MM.1S (cell line): ENCODE measurements around the gene SLC25A33.

Experiments used
- DNase-seq: peaks from one replicate; pipeline ENCODE4 v3.0.0-alpha.2; 2015
- H2AFZ ChIP-seq: fragments of 300-600 bp; sonication (generic); 2 replicates; pipeline ENCODE4 v1.6.0; 2016; ENCODE audit warnings: antibody characterized with exemption, low read length
- H3F3A ChIP-seq: fragments of 300-600 bp; sonication (generic); 2 replicates; pipeline ENCODE4 v1.6.1; 2016; ENCODE audit warnings: mild to moderate bottlenecking, antibody characterized with exemption, low read length, moderate library complexity, mixed read lengths; ENCODE audit not compliant: insufficient read depth
- H3K27ac ChIP-seq: fragments of 300-600 bp; sonication (generic); 2 replicates; pipeline ENCODE4 v1.5.1; 2016; ENCODE audit warnings: mild to moderate bottlenecking, low read length
- H3K27me3 ChIP-seq: fragments of 300-600 bp; sonication (generic); replicated peaks from 2 replicates; pipeline ENCODE4 v1.6.0; 2016; ENCODE audit warnings: low read length; ENCODE audit not compliant: insufficient read depth
- H3K36me3 ChIP-seq: fragments of 300-600 bp; sonication (generic); replicated peaks from 2 replicates; pipeline ENCODE4 v1.6.1; 2016; ENCODE audit warnings: mild to moderate bottlenecking, low read length, mixed read lengths; ENCODE audit not compliant: insufficient read depth
- H3K4me1 ChIP-seq: fragments of 300-600 bp; sonication (generic); 2 replicates; pipeline ENCODE4 v1.6.1; 2016; ENCODE audit warnings: low read length, mixed read lengths
- H3K4me2 ChIP-seq: fragments of 300-600 bp; sonication (generic); 2 replicates; pipeline ENCODE4 v1.6.0; 2016; ENCODE audit warnings: low read depth, low read length
- H3K4me3 ChIP-seq: fragments of 300-600 bp; sonication (generic); 2 replicates; pipeline ENCODE4 v1.5.1; 2016; ENCODE audit warnings: low read length, mixed read lengths
- H3K79me2 ChIP-seq: fragments of 300-600 bp; sonication (generic); 2 replicates; pipeline ENCODE4 v1.6.1; 2016; ENCODE audit warnings: mixed run types, low read length, mixed read lengths
- H3K9ac ChIP-seq: fragments of 300-600 bp; sonication (generic); 2 replicates; pipeline ENCODE4 v1.6.1; 2016; ENCODE audit warnings: low read length, mixed read lengths
- H3K9me2 ChIP-seq: fragments of 300-600 bp; sonication (generic); replicated peaks from 2 replicates; pipeline ENCODE4 v1.6.1; 2016; ENCODE audit warnings: mild to moderate bottlenecking, low read length, mixed read lengths; ENCODE audit not compliant: insufficient read depth
- H3K9me3 ChIP-seq: fragments of 300-600 bp; sonication (generic); replicated peaks from 2 replicates; pipeline ENCODE4 v1.6.1; 2016; ENCODE audit warnings: mild to moderate bottlenecking, low read length, mixed read lengths; ENCODE audit not compliant: insufficient read depth
- H4K20me1 ChIP-seq: fragments of 300-600 bp; sonication (generic); 2 replicates; pipeline ENCODE4 v1.6.1; 2016; ENCODE audit warnings: mild to moderate bottlenecking, low read length, moderate library complexity, mixed read lengths; ENCODE audit not compliant: insufficient read depth
- CTCF ChIP-seq: fragments of 300-600 bp; sonication (generic); IDR thresholded peaks from 2 replicates; pipeline ENCODE4 v1.5.1; 2016; ENCODE audit warnings: antibody characterized with exemption, low read length, mixed read lengths
- EZH2 ChIP-seq: fragments of 300-600 bp; sonication (generic); optimal IDR thresholded peaks from 2 replicates; pipeline ENCODE3; 2017; ENCODE audit warnings: low read depth, mild to moderate bottlenecking, antibody characterized with exemption, low read length, mixed read lengths
- EZH2phosphoT487 ChIP-seq: fragments of 300-600 bp; sonication (generic); IDR thresholded peaks from 2 replicates; pipeline ENCODE4 v1.6.1; 2018; ENCODE audit warnings: antibody characterized with exemption, low read length

The SLC25A33 gene

GRCh38 chr1:9503001-9503675 is 36.1 kb upstream of the SLC25A33 start:
- TF ChIP-seq CTCF (no peak), EZH2phosphoT487 (no peak), EZH2 (no peak)
- H3K4me3 ChIP-seq = no peak overlapping the region
- no peaks in the 10 kb centered on the region for H3K9me2 ChIP-seq
- H3K79me2 ChIP-seq = no peaks in the 10 kb centered on the region
- H3K9me3 ChIP-seq = no peaks in the 10 kb centered on the region
- no peak for DNase-seq
- no peak overlapping the region for H3K4me2 ChIP-seq
- H3K9ac ChIP-seq = no peak overlapping the region
- H3F3A ChIP-seq = no peaks in the 10 kb centered on the region
- H3K27me3 ChIP-seq = no peaks in the 10 kb centered on the region
- H4K20me1 ChIP-seq = no peaks in the 10 kb centered on the region
- no peak overlapping the region for H3K27ac ChIP-seq
- H3K36me3 ChIP-seq = no peaks in the 10 kb centered on the region
- H2AFZ ChIP-seq = no peak overlapping the region
- 0 out of 2 replicates have a peak, but pooled peaks cover 4% of the 10 kb centered on the region for H3K4me1 ChIP-seq

GRCh38 chr1:9505143-9505542 is 34.1 kb upstream of the SLC25A33 start:
- Histone ChIP-seq H3K4me2 (no peak overlapping the region), H3K4me3 (no peak overlapping the region), H3F3A (no peaks in the 10 kb centered on the region), H4K20me1 (no peaks in the 10 kb centered on the region), H2AFZ (no peak overlapping the region), H3K9me2 (no peaks in the 10 kb centered on the region), H3K36me3 (no peaks in the 10 kb centered on the region), H3K4me1 (0 out of 2 replicates have a peak, but pooled peaks cover 4% of the 10 kb centered on the region), H3K79me2 (no peaks in the 10 kb centered on the region), H3K27me3 (no peaks in the 10 kb centered on the region), H3K27ac (no peak overlapping the region), H3K9ac (no peak overlapping the region), H3K9me3 (no peaks in the 10 kb centered on the region)
- TF ChIP-seq CTCF = no peak
- no peak for TF ChIP-seq EZH2phosphoT487
- TF ChIP-seq EZH2 = no peak
- no peak for DNase-seq

DNA sequence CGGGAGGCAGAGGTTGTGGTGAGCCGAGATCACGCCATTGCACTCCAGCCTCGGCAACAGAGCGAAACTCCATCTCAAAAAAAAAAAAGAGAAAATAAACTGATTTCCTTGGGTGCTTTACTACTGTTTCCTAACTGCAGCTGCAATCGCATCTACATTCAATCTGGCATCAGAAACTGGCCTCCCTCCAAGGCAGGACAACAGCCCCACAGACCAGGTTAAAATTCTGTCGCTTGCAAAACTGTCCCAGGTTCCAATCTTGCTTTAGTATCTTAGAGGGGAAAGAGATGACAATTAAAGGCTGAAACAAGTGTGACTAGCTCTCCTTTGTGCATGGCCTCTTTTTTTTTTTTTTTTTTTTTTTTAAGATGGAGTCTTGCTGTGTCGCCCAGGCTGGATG is 32.4 kb upstream of the SLC25A33 start:
- no peaks in the 10 kb centered on the region for H3K79me2 ChIP-seq
- no peak overlapping the region for H3K27ac ChIP-seq
- no peaks in the 10 kb centered on the region for H3F3A ChIP-seq
- H3K36me3 ChIP-seq = no peaks in the 10 kb centered on the region
- no peaks in the 10 kb centered on the region for H3K9me2 ChIP-seq
- no peak for DNase-seq
- H3K9ac ChIP-seq = no peak overlapping the region
- H2AFZ ChIP-seq = no peak overlapping the region
- H3K4me1 ChIP-seq = 0 out of 2 replicates have a peak, but pooled peaks cover 4% of the 10 kb centered on the region
- H3K4me3 ChIP-seq = no peak overlapping the region
- no peaks in the 10 kb centered on the region for H3K9me3 ChIP-seq
- H3K27me3 ChIP-seq = no peaks in the 10 kb centered on the region
- H3K4me2 ChIP-seq = no peak overlapping the region
- no peak for TF ChIP-seq EZH2phosphoT487
- no peak for TF ChIP-seq CTCF
- TF ChIP-seq EZH2 = no peak
- H4K20me1 ChIP-seq = no peaks in the 10 kb centered on the region
